Activated CD4-positive, alpha-beta T cell treated with anti-CD3 and anti-CD28 coated beads, Interleukin-2, amount 50 U/mL, for 4 hours (primary cell): ENCODE measurements around the gene SLC25A22.

ENCODE experiments used
- DNase-seq, 2 experiments: peaks; one replicate each; pipeline ENCODE4 v3.0.0-alpha.2; 2020

SLC25A22 gene

DNA sequence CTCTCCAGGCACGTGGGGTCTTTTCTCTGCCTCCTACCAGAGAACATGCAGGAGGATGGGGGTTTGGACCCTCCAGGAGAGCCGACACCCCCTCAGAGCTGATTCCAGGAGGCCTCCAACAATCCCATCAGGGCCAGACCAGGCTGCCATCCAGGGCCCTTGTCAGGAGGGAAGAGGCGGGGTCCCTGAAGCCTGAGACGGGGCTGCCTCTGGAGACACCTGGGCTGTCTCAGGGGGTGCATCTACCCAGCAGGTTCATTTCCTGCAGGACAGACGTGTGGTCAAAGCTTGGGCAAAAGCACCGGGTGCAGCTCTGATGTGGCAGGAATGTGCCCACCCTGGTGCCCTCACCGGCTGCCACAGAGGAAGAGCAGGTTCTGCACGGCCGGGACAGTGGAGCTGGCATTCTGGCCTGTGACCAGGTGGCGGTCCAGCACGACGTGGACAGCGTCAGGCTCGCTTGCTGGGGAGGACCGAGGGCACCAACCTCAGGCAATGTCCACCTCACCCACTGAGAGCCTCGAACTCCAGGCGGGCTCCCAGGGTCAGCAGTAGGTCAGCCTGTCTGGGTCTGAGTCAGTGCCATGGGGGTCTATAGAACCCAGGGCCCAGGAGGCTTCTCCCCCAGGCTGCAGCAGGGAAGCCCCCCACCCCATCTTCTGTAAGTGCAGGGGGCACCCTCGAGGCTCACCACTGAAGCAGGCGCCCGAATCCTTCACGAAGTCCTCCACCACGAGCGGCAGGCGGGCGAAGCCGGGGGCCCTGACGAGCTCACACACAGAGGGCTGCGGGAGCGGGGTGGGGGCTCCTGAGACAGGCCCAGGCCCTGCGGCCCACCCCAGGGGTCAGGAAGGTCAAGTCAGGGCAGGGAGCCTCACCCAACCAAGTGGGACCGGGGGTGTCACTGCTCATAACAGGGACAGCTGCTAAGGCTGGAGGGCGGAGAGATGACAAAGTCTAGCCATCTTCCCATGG lies 27.2 kb downstream of the SLC25A22 start:
- DNase-seq = no peak

DNA sequence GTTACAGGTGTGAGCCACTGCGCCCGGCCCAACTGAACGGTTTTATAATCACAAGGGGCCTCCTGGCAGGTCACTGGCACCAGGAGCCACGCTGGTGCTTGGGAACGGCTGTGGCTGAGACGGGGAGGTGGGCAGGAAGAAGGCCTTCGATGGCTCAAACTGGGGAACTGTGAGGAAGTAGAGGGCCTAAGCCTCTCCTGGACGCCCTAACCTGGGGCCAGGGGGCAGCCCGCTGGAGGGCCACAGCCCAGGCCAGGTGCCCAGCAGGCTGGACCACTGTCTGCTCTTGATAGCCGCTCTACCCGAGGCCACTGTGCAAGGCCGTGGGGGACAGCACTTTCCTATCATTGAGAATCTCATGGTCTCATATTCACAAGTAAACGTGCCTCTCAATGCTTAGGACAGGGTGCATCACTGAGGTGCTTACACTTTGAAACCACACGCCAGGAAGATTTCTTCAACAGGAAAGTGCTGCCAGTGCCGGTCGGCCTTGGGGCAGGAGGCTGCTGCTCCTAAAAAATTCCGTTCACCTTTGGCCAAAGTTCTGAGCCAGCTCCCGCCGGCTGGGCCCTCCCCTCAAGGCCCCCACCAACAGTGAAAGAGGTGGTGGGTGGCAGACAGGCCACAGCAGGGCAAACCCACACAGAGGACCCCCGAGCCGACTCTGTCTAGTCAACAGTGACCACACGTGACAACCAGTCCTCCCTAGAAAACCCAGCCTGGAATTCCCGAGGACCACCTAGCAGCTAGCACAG lies 28.0 kb downstream of the SLC25A22 start:
- DNase-seq = no peak

GRCh38 chr11:767238-767637 lies 30.8 kb downstream of the SLC25A22 start:
- no peak for DNase-seq

- DNase-seq = no peak
These were observed 31.2 kb downstream of the SLC25A22 start for GRCh38 chr11:766936-767210.

- no peak for DNase-seq
These were observed 31.8 kb downstream of the SLC25A22 start for GRCh38 chr11:766106-766935.

DNA sequence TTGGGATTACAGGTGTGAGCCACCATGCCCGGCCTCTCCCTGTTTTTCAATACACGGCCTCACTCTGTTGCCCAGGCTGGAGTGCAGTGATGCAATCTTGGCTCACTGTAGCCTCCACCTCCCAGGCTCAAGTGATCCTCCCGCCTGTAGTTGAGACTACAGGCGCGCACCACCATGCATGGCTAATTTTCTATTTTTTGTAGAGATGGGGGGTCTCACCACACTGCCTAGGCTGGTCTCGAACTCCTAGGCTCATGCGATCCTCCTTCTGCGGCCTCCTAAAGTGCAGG lies 32.3 kb downstream of the SLC25A22 start:
- no peak for DNase-seq

GRCh38 chr11:765025-765801 lies 32.9 kb downstream of the SLC25A22 start:
- DNase-seq = peak; percentile 56 to 57

GRCh38 chr11:764322-765024 lies 33.6 kb downstream of the SLC25A22 start:
- DNase-seq = no peak

DNA sequence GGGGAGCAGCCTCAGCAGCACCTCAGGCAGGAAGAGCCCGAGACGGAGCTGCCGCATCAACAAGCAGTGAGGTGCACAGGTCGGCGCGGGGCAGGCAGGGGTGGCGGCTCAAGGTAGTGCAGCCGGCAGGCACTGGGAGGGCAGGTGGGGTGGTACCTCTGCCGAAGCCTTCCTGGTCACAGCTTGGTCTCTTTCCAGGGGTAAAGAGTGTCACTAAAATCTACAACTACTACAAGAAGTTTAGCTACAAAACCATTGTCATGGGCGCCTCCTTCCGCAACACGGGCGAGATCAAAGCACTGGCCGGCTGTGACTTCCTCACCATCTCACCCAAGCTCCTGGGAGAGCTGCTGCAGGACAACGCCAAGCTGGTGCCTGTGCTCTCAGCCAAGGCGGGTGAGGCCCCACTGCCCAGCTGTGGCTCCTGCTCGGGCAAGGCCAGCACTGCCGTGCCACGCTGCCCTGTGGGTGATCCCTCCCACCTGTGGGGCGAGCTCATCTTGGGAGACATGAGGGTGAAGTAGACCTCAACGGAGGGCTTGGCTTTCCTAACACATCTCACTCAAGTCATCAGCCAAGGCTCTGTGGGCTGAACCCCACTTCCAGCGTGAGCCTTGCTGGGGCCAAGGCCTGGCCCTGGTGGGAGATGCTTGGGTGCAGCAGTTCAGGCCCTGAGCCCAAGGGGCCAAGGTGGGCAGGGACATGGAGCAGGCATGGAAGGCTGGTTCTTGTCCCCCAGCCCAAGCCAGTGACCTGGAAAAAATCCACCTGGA lies 34.3 kb downstream of the SLC25A22 start:
- no peak for DNase-seq

- no peak for DNase-seq
These were observed 35.0 kb downstream of the SLC25A22 start for GRCh38 chr11:763073-763463.

GRCh38 chr11:762421-763072 lies 35.5 kb downstream of the SLC25A22 start:
- no peak for DNase-seq

- no peak for DNase-seq
These were observed 36.5 kb downstream of the SLC25A22 start for GRCh38 chr11:761526-762108.

GRCh38 chr11:760236-760635 lies 37.8 kb downstream of the SLC25A22 start:
- DNase-seq = no peak

GRCh38 chr11:749731-750130 lies 48.4 kb downstream of the SLC25A22 start:
- DNase-seq = no peak

GRCh38 chr11:748007-748359 lies 50.1 kb downstream of the SLC25A22 start:
- no peak for DNase-seq

DNA sequence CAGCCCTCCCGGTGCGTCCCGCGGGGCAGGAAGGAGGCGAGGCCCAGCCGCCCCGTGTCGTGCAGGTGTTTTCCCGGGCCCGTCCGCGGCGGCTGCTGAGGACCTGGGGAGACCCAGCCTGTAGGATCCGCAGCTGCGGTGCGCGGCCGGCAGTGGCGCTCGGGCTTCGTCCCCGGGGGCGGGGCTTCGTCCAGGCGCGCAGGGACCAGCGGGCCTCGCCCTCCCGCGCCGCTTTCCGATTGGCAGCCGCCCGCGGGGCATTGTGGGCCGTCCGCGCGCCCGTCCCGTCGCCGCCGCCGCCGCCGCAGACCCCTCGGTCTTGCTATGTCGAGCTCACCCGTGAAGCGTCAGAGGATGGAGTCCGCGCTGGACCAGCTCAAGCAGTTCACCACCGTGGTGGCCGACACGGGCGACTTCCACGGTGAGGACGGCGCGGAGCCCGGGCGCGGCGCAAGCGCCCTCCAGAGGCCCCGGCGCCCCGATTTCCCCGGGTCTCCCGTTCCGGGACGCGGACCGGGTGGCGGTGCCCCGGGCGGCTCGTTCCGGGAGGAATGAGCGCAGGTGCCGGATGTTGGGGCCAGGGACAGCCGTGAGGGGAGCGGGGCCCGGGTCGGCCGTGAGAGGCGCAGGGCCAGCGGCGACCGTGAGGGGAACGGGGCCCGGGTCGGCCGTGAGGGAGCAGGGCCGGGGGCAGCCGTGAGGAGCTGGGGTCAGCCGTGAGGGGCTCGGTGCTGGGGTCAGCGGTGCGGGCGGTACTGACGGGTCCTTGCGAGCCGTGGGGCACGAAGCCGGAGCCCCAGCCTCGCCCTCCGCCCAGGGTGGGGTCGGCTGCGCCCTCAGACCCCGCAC lies 50.7 kb downstream of the SLC25A22 start, which contains the start of gene TALDO1:
TSS of gene TALDO1 (plus strand) at position 307 of the 849 bp plus-strand sequence. CDS start at position 325, 18 bp downstream.
- peak; percentile 59 to 61 for DNase-seq

DNA sequence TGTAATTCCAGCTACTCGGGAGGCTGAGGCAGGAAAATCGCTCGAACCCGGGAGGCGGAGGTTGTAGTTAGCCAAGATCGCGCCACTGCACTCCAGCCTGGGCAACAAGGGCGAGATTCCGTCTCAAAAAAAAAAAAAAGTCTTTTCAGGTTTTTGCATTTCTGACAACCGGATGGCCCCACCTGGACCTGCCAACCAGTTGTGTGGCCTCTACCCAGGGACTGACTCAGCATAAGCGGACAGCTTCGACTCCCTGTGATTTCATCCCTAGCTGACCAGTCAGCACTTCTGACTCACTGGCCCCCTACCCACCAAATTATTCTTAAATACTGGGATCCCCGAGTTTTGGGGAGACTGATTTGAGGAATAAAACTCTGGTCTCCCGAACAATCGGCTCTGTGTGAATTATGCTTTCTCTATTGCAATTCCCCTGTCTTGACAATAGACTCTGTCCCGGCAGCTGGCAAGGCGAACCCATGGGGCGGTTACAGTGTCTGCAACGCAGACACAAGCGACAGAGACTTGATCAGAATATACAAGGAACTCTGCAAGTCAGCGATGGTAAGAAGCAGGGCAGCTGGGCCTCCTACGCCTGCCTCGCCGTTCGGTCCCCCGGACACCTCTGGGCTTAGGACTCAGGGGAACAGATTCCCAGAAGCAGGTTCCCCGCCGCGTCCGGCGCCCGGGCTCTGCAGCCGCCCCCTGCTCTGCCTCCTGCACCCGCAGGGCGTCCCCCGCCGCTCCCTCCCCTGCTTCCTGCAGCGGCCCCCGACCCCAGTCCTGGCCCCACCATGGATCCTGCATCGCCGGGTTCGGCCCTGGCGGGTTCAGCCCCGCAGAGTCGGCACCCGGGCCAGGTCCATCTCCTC lies 51.6 kb downstream of the SLC25A22 start:
- DNase-seq = peak; percentile 21 to 23

DNA sequence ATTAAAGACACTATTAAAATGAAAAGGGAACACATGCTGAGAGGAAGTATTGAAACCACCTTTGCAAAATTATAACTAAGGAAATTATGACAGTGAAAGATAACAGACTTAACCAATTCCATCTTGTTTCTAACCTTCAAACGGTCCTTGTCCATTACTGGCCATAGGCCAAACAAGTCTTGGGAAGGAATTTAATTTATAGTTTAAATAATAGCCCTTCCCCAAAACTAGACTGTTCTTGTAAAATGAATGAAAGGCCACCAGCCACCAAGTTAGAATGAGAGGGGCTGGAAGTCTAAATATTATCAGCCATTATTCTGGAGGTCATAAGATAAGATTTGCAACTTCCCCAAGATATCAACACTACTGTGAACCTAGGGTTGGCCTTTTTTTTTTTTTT lies 52.7 kb downstream of the SLC25A22 start:
- DNase-seq = no peak
